HEK293T (cell line): ENCODE results near the gene CDC20B.

Experiments used
- CTCF ChIA-PET: fragments of 350-600 bp; formaldehyde crosslinking; extraction: SDS; loops from one replicate; lab custom pipeline; 2021; ENCODE audit warnings: antibody characterized with exemption, inconsistent platforms; lab: Yijun Ruan, JAX
- POLR2A ChIA-PET: fragments of 350-600 bp; formaldehyde crosslinking; extraction: SDS; loops from one replicate; lab custom pipeline; 2020; ENCODE audit warnings: antibody characterized with exemption, inconsistent platforms; lab: Yijun Ruan, JAX
- DNase-seq: peaks from one replicate; pipeline ENCODE4 v3.0.0; 2012; ENCODE audit warnings: mixed read lengths; ENCODE audit errors: extremely low spot score
- ARNT ChIP-seq: fragments of 450-650 bp; IDR thresholded peaks from 2 replicates; pipeline ENCODE4 v1.6.1; 2017; ENCODE audit warnings: mild to moderate bottlenecking
- BHLHE40 ChIP-seq: fragments of 450-650 bp; IDR thresholded peaks from 2 replicates; pipeline ENCODE4 v1.6.1; 2016; ENCODE audit warnings: mild to moderate bottlenecking, moderate library complexity, borderline replicate concordance
- CTBP1 ChIP-seq: fragments of 450-650 bp; IDR thresholded peaks from 2 replicates; pipeline ENCODE4 v1.6.1; 2016; ENCODE audit warnings: borderline replicate concordance
- ELF4 ChIP-seq: fragments of 450-650 bp; IDR thresholded peaks from 2 replicates; pipeline ENCODE4 v1.6.1; 2017; ENCODE audit warnings: antibody characterized with exemption
- FOXA1 ChIP-seq: fragments of 450-650 bp; IDR thresholded peaks from 2 replicates; pipeline ENCODE4 v1.6.1; 2016; ENCODE audit warnings: mild to moderate bottlenecking
- FOXK2 ChIP-seq: fragments of 450-650 bp; IDR thresholded peaks from 2 replicates; pipeline ENCODE4 v1.6.1; 2016; ENCODE audit warnings: mild to moderate bottlenecking
- FOXM1 ChIP-seq: fragments of 450-650 bp; IDR thresholded peaks from 2 replicates; pipeline ENCODE4 v1.6.1; 2017; ENCODE audit warnings: mild to moderate bottlenecking, borderline replicate concordance
- HDGF ChIP-seq: fragments of 450-650 bp; IDR thresholded peaks from 2 replicates; pipeline ENCODE4 v1.6.1; 2017; ENCODE audit warnings: antibody characterized with exemption, borderline replicate concordance
- L3MBTL2 ChIP-seq: fragments of 450-650 bp; conservative IDR thresholded peaks from 2 replicates; pipeline ENCODE4 v1.6.1; 2016; ENCODE audit warnings: mild to moderate bottlenecking
- LEF1 ChIP-seq: fragments of 450-650 bp; IDR thresholded peaks from 2 replicates; pipeline ENCODE4 v1.6.1; 2017; ENCODE audit warnings: mild to moderate bottlenecking, borderline replicate concordance
- NFRKB ChIP-seq: fragments of 450-650 bp; IDR thresholded peaks from 2 replicates; pipeline ENCODE4 v1.6.1; 2016; ENCODE audit warnings: mild to moderate bottlenecking, moderate library complexity
- SP1 ChIP-seq: fragments of 450-650 bp; IDR thresholded peaks from 2 replicates; pipeline ENCODE4 v1.6.1; 2017
- SUZ12 ChIP-seq: fragments of 450-650 bp; IDR thresholded peaks from 2 replicates; pipeline ENCODE4 v1.6.1; 2016; ENCODE audit warnings: mild to moderate bottlenecking
- TARDBP ChIP-seq: fragments of 450-650 bp; IDR thresholded peaks from 2 replicates; pipeline ENCODE4 v1.6.1; 2016
- ZNF384 ChIP-seq: fragments of 450-650 bp; IDR thresholded peaks from 2 replicates; pipeline ENCODE4 v1.6.1; 2016
- TF ChIP-seq, protein P1 (sequence below): fragments of 450-650 bp; IDR thresholded peaks from 2 replicates; pipeline ENCODE4 v1.6.1; 2016

Gene CDC20B, protein sequence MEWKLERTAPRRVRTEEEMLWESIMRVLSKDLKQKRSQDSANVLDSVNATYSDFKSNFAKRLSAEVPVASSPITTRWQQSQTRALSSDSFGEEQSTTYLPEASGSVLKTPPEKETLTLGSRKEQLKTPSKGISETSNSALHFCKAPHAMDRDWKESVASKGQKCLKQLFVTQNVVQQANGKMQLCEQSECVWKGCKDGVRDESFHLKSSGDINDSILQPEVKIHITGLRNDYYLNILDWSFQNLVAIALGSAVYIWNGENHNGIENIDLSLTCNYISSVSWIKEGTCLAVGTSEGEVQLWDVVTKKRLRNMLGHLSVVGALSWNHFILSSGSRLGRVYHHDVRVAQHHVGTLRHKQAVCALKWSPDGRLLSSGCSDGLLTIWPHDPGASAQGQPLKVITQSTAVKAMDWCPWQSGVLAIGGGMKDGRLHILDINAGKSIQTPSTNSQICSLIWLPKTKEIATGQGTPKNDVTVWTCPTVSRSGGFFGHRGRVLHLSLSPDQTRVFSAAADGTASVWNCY

DNA sequence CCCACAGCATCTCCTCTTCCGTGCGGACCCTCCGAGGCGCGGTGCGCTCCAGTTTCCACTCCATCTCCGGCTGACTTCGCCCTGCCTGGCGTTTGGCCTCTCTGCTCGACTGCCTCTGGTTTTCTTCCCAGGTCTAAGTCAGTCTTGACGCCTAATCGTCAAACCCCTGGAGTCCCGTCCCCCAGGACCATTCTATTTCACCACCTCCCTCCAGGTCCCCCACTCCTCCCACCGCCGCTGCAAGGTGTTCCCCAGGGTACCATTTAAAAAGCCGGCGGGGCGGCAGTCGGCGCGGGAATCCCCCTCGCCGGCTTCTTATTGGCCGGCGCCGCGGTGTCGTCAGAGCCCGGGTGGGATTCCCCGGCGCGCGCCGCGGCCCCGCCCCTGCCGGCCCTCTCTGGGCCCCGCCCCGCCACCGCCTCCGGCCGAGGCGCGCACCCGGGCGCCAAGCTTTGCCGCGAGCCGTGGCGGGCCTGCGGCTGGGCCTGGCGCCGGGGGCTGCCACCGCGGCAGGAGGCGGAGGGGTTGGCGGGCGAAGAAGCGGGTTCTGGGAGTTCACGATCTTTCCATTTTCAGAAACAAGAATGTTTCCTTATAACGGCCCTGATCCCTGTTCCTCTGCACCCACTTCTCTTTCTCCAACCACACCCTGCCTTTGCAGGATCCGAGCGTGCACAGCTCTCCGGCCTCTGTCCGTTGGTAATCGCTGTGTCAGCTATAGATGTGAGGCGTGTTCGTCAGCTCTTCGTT is at the start of gene CDC20B:
TSS of gene CDC20B (minus strand) at position 241 of the 750 bp plus-strand sequence. CDS start at position 64, 177 bp downstream.
- peak; percentile 88 for DNase-seq
- peak; percentile 92 for TF ChIP-seq L3MBTL2
- TF ChIP-seq FOXA1 = no peak
- CTCF ChIA-PET = interaction anchor here (1.9 kb wide), 1 partner anchor 53 kb away, joined by 5 read pairs; no protein-coding TSS in a partner anchor
- POLR2A ChIA-PET = no interaction called here

DNA sequence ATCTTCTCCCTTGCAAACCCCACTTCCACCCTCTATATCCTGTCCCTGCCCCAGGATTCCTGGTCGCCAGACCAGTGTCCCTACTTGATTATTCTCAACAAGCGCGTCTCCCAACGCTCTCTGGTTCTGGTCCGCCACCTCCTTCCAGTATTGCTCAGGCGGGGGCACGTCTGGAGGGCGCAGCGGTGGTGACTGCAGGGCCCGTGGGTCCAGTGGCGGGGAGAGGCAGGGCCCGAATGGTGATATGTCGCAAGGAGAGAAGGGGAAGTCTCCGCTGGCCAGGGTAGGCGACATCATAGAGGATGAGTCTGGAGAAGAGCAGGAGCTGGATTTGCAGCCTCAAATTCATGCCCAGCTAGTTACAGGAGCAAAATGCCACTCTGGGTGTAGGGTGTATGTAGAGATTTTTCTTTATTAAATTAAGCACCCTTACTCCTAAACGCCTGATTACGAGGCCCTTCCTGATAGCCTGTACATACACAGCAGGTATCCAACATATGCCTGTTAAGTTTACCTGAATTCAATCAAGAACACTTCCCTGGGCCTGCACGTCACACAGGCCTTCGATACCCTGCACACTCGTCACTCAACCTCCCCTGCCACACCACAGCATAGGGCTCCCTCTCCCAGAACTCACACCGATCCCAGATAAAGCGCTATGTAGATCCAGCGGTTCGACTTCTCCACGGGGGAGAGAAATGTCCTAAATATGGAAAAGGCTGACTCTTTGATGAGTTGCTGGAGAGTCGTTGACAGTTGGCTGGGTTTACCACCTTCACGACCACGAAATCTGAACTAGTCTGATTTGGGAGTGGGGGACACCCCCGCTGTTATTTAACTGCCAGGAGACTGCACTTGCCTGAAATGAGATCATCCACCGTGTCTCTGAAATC is 49.4 kb upstream of the CDC20B start:
- POLR2A ChIA-PET = no interaction called here
- no peak for DNase-seq
- CTCF ChIA-PET = interaction anchor here (0.5 kb wide), 1 partner anchor 490 kb away, joined by 5 read pairs; no protein-coding TSS in a partner anchor
- TF ChIP-seq LEF1 (no peak), FOXM1 (no peak), BHLHE40 (no peak), SP1 (no peak), CTBP1 (no peak), FOXA1 (no peak), ZNF384 (no peak), SUZ12 (no peak), ARNT (no peak), FOXK2 (no peak), NFRKB (no peak), TARDBP (no peak), ELF4 (no peak)
- TF ChIP-seq, protein P1, sequence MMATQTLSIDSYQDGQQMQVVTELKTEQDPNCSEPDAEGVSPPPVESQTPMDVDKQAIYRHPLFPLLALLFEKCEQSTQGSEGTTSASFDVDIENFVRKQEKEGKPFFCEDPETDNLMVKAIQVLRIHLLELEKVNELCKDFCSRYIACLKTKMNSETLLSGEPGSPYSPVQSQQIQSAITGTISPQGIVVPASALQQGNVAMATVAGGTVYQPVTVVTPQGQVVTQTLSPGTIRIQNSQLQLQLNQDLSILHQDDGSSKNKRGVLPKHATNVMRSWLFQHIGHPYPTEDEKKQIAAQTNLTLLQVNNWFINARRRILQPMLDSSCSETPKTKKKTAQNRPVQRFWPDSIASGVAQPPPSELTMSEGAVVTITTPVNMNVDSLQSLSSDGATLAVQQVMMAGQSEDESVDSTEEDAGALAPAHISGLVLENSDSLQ = no peak

DNA sequence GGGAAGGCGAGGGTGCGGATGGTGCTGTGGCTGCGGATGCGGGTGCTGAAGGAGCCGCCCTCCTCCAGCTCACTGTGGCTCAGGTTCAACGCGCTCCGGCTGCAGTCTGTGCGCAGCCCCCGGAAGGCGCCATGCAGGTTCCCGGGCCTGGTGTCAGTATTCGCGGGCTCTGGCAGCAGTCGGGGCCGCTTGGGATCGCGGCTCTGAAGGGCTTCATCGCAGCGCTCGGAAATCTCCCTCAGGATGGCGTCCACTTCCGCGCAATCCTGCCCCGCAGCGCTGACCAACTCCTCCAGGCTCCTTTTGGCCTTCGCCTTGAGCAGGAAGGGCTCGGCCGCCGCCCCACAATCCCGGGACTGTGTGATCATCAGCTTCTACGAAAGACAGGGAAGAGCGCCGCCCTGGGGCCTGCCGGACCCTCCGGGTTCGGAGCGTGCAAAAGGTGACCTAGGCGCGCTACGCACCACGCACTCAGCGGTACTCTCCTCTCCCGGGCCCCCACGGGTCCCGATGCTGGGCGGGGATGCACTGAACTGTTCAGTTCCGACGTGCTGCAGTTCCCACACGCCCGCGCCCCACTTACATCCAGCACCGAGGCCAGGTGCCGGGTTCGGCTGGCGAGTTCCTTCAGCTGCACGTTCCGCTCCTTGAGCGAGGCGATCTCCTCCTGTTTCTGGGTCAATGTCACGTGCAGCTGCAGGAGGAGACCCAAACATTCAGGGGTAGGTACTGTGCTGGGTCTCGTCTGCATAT is 47.6 kb upstream of the CDC20B start:
- POLR2A ChIA-PET = no interaction called here
- DNase-seq = no peak
- CTCF ChIA-PET = no interaction called here
- TF ChIP-seq L3MBTL2 (no peak), ARNT (no peak), BHLHE40 (no peak), CTBP1 (no peak), ELF4 (no peak), LEF1 (no peak), SUZ12 (no peak)

DNA sequence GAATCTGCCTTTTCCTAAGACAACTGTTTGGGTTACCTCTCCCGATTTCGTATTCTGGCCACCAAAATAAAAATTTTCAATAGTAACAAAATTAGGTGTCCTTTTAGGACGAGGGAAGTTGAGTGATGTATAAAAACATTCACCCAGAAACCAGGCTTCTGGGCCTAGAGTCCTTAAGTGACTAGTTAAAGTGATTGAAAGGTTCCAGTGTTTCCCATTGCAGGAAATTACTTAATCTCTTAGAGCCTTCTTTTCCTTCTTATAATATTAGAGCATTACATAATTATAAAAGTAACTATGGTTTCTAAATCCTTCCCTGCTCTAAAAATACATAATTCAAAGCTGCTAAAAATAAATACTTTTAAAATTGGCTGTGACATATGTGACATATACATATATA is 46.8 kb upstream of the CDC20B start:
- TF ChIP-seq BHLHE40 (no peak), TARDBP (no peak), HDGF (no peak), ZNF384 (no peak), FOXK2 (no peak)
- ChIA-PET CTCF (no interaction called here), POLR2A (no interaction called here)
- DNase-seq = no peak

DNA sequence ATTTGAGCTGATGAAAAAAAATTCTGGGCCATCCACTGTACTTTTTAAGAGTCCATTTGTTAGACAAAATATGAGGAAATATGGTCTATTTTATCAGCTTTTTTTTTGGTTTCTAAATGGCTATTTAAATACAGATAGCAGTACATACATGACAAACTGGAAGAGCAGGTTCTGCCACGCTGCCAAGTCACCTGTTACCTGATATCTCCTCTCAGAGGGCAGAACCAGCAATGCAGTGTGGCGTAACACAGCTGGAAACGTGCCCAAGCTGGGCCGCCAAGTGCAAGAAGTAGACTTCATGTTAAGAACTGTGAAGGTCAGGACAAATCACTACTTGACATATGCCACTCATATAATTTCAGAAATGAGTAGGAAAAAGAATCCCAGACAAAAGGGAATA is 46.0 kb upstream of the CDC20B start:
- CTCF ChIA-PET = no interaction called here
- POLR2A ChIA-PET = no interaction called here
- no peak for DNase-seq
- TF ChIP-seq FOXA1 (no peak), NFRKB (no peak), SP1 (no peak), ARNT (no peak), FOXK2 (no peak), TARDBP (no peak), CTBP1 (no peak), L3MBTL2 (no peak), SUZ12 (no peak), FOXM1 (no peak), HDGF (no peak), BHLHE40 (no peak), LEF1 (no peak), ELF4 (no peak), ZNF384 (no peak)
- TF ChIP-seq, protein P1 = no peak
